ENCODE results near the gene CLMP. TPM values are rescaled to one million over a fixed set of nuclear protein-coding genes. Genes with fewer than 3 reads are reported as not detected.

The CLMP gene
- polyA plus RNA-seq, 3 donors, result 0.33 TPM; not detected in 2

GRCh38 chr11:123203934-123204333 is 8.9 kb upstream of the CLMP start:
- Histone ChIP-seq H2AFZ (ENCODE audit: insufficient read depth, low read depth, low read length, poor library complexity, severe bottlenecking) (no peak overlapping the region), H3K9me3 (replicated peaks in 1 of 2; ENCODE audit: control insufficient read depth in 1 of 2, insufficient read depth in 1 of 2, low read length in 2 of 2) (no peaks in the 10 kb centered on the region), H3K4me2 (replicated peaks; ENCODE audit: extremely low read depth, low read length, poor library complexity, severe bottlenecking) (no peak overlapping the region), H3K4me1 (ENCODE audit: control insufficient read depth in 1 of 2, insufficient read depth in 2 of 2, low read length in 2 of 2) (no peaks in the 10 kb centered on the region), H3K9ac (ENCODE audit: insufficient read depth, low read length, poor library complexity, severe bottlenecking) (no peak overlapping the region), H3K36me3 (replicated peaks in 1 of 2; ENCODE audit: control insufficient read depth in 1 of 2, insufficient read depth in 2 of 2, low read length in 2 of 2) (no peaks in the 10 kb centered on the region), H3K79me2 (ENCODE audit: insufficient read depth, low read length) (no peaks in the 10 kb centered on the region), H4K20me1 (ENCODE audit: insufficient read depth, low read length) (no peaks in the 10 kb centered on the region), H3K4me3 (replicated peaks in 1 of 3; ENCODE audit: low read depth in 2 of 3, low read length in 3 of 3) (no peak overlapping the region), H3K27me3 (ENCODE audit: control insufficient read depth in 2 of 2, insufficient read depth in 2 of 2, low read length in 2 of 2) (peaks cover 0 to 25% of the 10 kb centered on the region in 2 donors), H3K27ac (ENCODE audit: low read depth in 1 of 2, low read length in 2 of 2) (no peak overlapping the region)
- no peaks in the 10 kb centered on the region for H3K36me3 Mint-ChIP-seq
- no peaks in the 10 kb centered on the region for H3K4me1 Mint-ChIP-seq
- intact Hi-C loops (cut with micrococcal nuclease), result no loop called here
- TF ChIP-seq, protein P1, sequence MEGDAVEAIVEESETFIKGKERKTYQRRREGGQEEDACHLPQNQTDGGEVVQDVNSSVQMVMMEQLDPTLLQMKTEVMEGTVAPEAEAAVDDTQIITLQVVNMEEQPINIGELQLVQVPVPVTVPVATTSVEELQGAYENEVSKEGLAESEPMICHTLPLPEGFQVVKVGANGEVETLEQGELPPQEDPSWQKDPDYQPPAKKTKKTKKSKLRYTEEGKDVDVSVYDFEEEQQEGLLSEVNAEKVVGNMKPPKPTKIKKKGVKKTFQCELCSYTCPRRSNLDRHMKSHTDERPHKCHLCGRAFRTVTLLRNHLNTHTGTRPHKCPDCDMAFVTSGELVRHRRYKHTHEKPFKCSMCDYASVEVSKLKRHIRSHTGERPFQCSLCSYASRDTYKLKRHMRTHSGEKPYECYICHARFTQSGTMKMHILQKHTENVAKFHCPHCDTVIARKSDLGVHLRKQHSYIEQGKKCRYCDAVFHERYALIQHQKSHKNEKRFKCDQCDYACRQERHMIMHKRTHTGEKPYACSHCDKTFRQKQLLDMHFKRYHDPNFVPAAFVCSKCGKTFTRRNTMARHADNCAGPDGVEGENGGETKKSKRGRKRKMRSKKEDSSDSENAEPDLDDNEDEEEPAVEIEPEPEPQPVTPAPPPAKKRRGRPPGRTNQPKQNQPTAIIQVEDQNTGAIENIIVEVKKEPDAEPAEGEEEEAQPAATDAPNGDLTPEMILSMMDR (IDR thresholded peaks at IDR 0.05), result no peak
- peaks cover 20 to 35% (median 26%) of the 10 kb centered on the region in 3 donors for H3K27me3 Mint-ChIP-seq (ENCODE audit: low read depth in 3 of 3)
- WGBS (ENCODE audit: insufficient coverage), result no CpG with 5 or more reads among the region's 6 CpGs
- no peak overlapping the region for H3K27ac Mint-ChIP-seq
- H3K9me3 Mint-ChIP-seq, result no peaks in the 10 kb centered on the region
- H3K4me3 Mint-ChIP-seq, result no peak overlapping the region
- no peak for DNase-seq

DNA sequence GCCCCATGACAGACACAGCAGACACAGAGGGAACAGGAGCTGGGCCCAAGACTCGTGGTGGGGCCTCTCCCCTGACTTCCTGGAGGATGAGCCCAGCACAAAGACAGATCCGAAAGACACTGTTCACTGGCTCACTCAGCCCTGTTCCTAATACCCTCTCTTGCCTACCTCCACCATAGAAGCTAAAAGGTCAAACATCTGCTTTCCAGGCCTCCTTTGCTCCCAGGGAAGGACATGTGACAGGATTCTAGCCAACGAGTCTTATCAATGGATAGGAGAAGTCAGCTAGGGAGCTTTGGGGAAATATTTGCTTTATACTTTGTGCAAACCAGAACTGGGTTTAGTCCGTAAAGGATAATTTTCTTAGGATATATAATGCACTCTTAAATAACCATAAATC is 8.4 kb upstream of the CLMP start:
- Histone ChIP-seq H2AFZ (ENCODE audit: insufficient read depth, low read depth, low read length, poor library complexity, severe bottlenecking) (no peak overlapping the region), H3K4me3 (replicated peaks in 1 of 3; ENCODE audit: low read depth in 2 of 3, low read length in 3 of 3) (no peak overlapping the region), H3K79me2 (ENCODE audit: insufficient read depth, low read length) (no peaks in the 10 kb centered on the region), H3K4me2 (replicated peaks; ENCODE audit: extremely low read depth, low read length, poor library complexity, severe bottlenecking) (no peak overlapping the region), H3K4me1 (ENCODE audit: control insufficient read depth in 1 of 2, insufficient read depth in 2 of 2, low read length in 2 of 2) (no peaks in the 10 kb centered on the region), H4K20me1 (ENCODE audit: insufficient read depth, low read length) (no peaks in the 10 kb centered on the region), H3K9me3 (replicated peaks in 1 of 2; ENCODE audit: control insufficient read depth in 1 of 2, insufficient read depth in 1 of 2, low read length in 2 of 2) (no peaks in the 10 kb centered on the region), H3K9ac (ENCODE audit: insufficient read depth, low read length, poor library complexity, severe bottlenecking) (no peak overlapping the region), H3K27ac (ENCODE audit: low read depth in 1 of 2, low read length in 2 of 2) (no peak overlapping the region), H3K36me3 (replicated peaks in 1 of 2; ENCODE audit: control insufficient read depth in 1 of 2, insufficient read depth in 2 of 2, low read length in 2 of 2) (no peaks in the 10 kb centered on the region), H3K27me3 (ENCODE audit: control insufficient read depth in 2 of 2, insufficient read depth in 2 of 2, low read length in 2 of 2) (peaks cover 3 to 29% of the 10 kb centered on the region in 2 donors)
- Mint-ChIP-seq H3K4me1 (no peaks in the 10 kb centered on the region), H3K36me3 (no peaks in the 10 kb centered on the region), H3K27me3 (ENCODE audit: low read depth in 3 of 3) (peaks cover 23 to 35% (median 25%) of the 10 kb centered on the region in 3 donors), H3K9me3 (no peaks in the 10 kb centered on the region), H3K27ac (no peak overlapping the region), H3K4me3 (no peak overlapping the region)
- intact Hi-C loops (cut with micrococcal nuclease), result no loop called here
- TF ChIP-seq, protein P1 (IDR thresholded peaks at IDR 0.05), result no peak
- no peak for DNase-seq
- WGBS (ENCODE audit: insufficient coverage), result 56% methylated on average over 1 of the region's 4 CpGs
